K562 (cell line): ENCODE results near the gene HDHD3. TPM values are rescaled to one million over a fixed set of nuclear protein-coding genes. Genes with fewer than 3 reads are reported as not detected.

Experiments
- ARID3B ChIP-seq: fragments of 250-450 bp; sonication (Bioruptor Pico); IDR thresholded peaks from 2 replicates; pipeline ENCODE4 v1.4.0; 2020; ENCODE audit warnings: borderline replicate concordance
- CHAMP1 ChIP-seq: fragments of 450-650 bp; IDR thresholded peaks from 2 replicates; pipeline ENCODE4 v1.6.1; 2016; ENCODE audit warnings: mild to moderate bottlenecking
- DPF2 ChIP-seq: fragments of 450-650 bp; IDR thresholded peaks from 2 replicates; pipeline ENCODE4 v1.6.1; 2016
- GABPB1 ChIP-seq: sonication (generic); formaldehyde crosslinking; IDR thresholded peaks from 2 replicates; pipeline ENCODE4 v1.8.0; 2022; ENCODE audit warnings: mild to moderate bottlenecking, missing genetic modification reagents
- HDAC1 ChIP-seq, 2 experiments: fragments of 450-650 bp; IDR thresholded peaks; 2 replicates each; pipeline ENCODE4 v1.6.1; 2016 to 2017; ENCODE audit warnings: inconsistent platforms in 1 of 2, mild to moderate bottlenecking in 1 of 2, moderate library complexity in 1 of 2
- HNRNPLL ChIP-seq: fragments of 200-400 bp; formaldehyde crosslinking; IDR thresholded peaks from 2 replicates; pipeline ENCODE4 v1.6.1; 2017; ENCODE audit warnings: low read length, low read depth, mild to moderate bottlenecking; ENCODE audit not compliant: poor library complexity, severe bottlenecking
- MAX ChIP-seq: sonication (generic); formaldehyde crosslinking; IDR thresholded peaks from 2 replicates; pipeline ENCODE4 v1.9.0; 2022; ENCODE audit warnings: mild to moderate bottlenecking, missing genetic modification reagents
- NFE2L1 ChIP-seq: fragments of 450-650 bp; IDR thresholded peaks from 2 replicates; pipeline ENCODE4 v1.6.1; 2016; ENCODE audit warnings: missing genetic modification characterization, low read depth, mild to moderate bottlenecking, missing compliant biosample characterization, moderate library complexity, borderline replicate concordance
- NFIC ChIP-seq: fragments of 450-650 bp; IDR thresholded peaks from 2 replicates; pipeline ENCODE4 v1.6.1; 2017; ENCODE audit warnings: mild to moderate bottlenecking, inconsistent platforms
- NFYB ChIP-seq: IDR thresholded peaks from 2 replicates; pipeline ENCODE4 v1.6.1; 2011; ENCODE audit warnings: mild to moderate bottlenecking, moderate library complexity; ENCODE audit not compliant: insufficient read length; ENCODE audit errors: extremely low read depth
- NR1H2 ChIP-seq: sonication (generic); formaldehyde crosslinking; IDR thresholded peaks from 2 replicates; pipeline ENCODE4 v1.4.0; 2020; ENCODE audit warnings: mild to moderate bottlenecking, missing genetic modification reagents
- PCBP1 ChIP-seq: fragments of 200-400 bp; formaldehyde crosslinking; IDR thresholded peaks from 2 replicates; pipeline ENCODE4 v1.6.1; 2018; ENCODE audit warnings: mild to moderate bottlenecking, low read depth, low read length; ENCODE audit not compliant: poor library complexity, severe bottlenecking
- RBFOX2 ChIP-seq: fragments of 200-400 bp; formaldehyde crosslinking; IDR thresholded peaks from 2 replicates; pipeline ENCODE4 v1.6.1; 2017; ENCODE audit warnings: low read depth, mild to moderate bottlenecking, low read length, moderate library complexity
- RBM34 ChIP-seq: fragments of 200-400 bp; formaldehyde crosslinking; IDR thresholded peaks from 2 replicates; pipeline ENCODE4 v1.6.1; 2018; ENCODE audit warnings: low read length, borderline replicate concordance; ENCODE audit not compliant: insufficient read depth
- SMARCE1 ChIP-seq: fragments of 450-650 bp; IDR thresholded peaks from 2 replicates; pipeline ENCODE4 v1.7.1; 2016; ENCODE audit warnings: mild to moderate bottlenecking
- TSC22D4 ChIP-seq: fragments of 450-650 bp; IDR thresholded peaks from 2 replicates; pipeline ENCODE4 v1.6.1; 2016; ENCODE audit warnings: missing genetic modification characterization, missing biosample characterization, control low read depth
- XRCC4 ChIP-seq: IDR thresholded peaks from one replicate; pipeline ENCODE4 v1.6.1; 2011; ENCODE audit not compliant: insufficient read depth, insufficient read length; ENCODE audit errors: extremely low read depth
- ZKSCAN8 ChIP-seq: fragments of 200-800 bp; sonication (Bioruptor generic); IDR thresholded peaks from 2 replicates; pipeline ENCODE4 v1.6.1; 2016; ENCODE audit warnings: missing genetic modification characterization, missing compliant biosample characterization
- ZNF717 ChIP-seq: fragments of 250-450 bp; sonication (Bioruptor Pico); IDR thresholded peaks from 2 replicates; pipeline ENCODE4 v1.5.0; 2021
- polyA plus RNA-seq, 8 experiments: library from polyadenylated mRNA; depleted of rRNA in 4 of 8; stranded (reverse) in 5 of 8; unstranded in 3 of 8; fragments of >200 nt; fragmentation: Nextera tagmentation in 2 of 8; fragmentation: Illumina TruSeq in 1 of 8; extraction: Ambion mirVana in 2 of 8; extraction: Trizol in 1 of 8; gene quantifications; 2 replicates each; pipeline versions ENCODE4 v1.2.1 to v1.2.3, GENCODE V29; 2011 to 2014; ENCODE audit warnings: inconsistent platforms in 1 of 8, missing spikeins in 1 of 8
- total RNA-seq, 7 experiments: library from RNA; depleted of rRNA in 6 of 7; stranded (reverse); fragments of >200 nt in 6 of 7; fragmentation: Illumina TruSeq in 2 of 7; extraction: Trizol in 2 of 7; gene quantifications; 2 replicates each; pipeline versions ENCODE4 v1.2.1 to v1.2.3, GENCODE V29; 2011 to 2021; ENCODE audit warnings: low replicate concordance in 1 of 7
- TF ChIP-seq, protein P1 (sequence below), 2 experiments: fragments of 250-450 bp in 1 of 2; fragments of 450-650 bp in 1 of 2; sonication (Bioruptor Pico) in 1 of 2; IDR thresholded peaks; 2 replicates each; pipeline versions ENCODE4 v1.6.1 to v1.8.0; 2016 to 2021; ENCODE audit warnings: mild to moderate bottlenecking in 2 of 2, moderate library complexity in 2 of 2, missing compliant biosample characterization in 1 of 2, missing genetic modification characterization in 1 of 2
- TF ChIP-seq, protein P2 (sequence below): fragments of 450-650 bp; formaldehyde crosslinking; IDR thresholded peaks from 2 replicates; pipeline ENCODE4 v1.4.0; 2022; ENCODE audit warnings: missing genetic modification characterization

HDHD3 gene
- total and polyA plus RNA-seq, 9 of the 15 experiments (the other 6 are each of a cell fraction or from before 2014, with no cell fraction given): 1.1 to 19.1 (median 10.9) TPM

GRCh38 chr9:113376634-113377567 lies at the start of gene HDHD3 (continued):
- peak in 1 of 2 experiments; percentile 51; a peak in 1 of 4 replicates for TF ChIP-seq HDAC1 (IDR thresholded peaks at IDR 0.05)
- peak; percentile 49 for TF ChIP-seq PCBP1
- no peak for TF ChIP-seq NFYB
- TF ChIP-seq RBFOX2: peak; percentile 83
- no peak for TF ChIP-seq ARID3B (CRISPR knock-in tag)
- TF ChIP-seq XRCC4: no peak
- no peak for TF ChIP-seq MAX
- TF ChIP-seq GABPB1 (CRISPR knock-in tag): no peak
- TF ChIP-seq NR1H2 (CRISPR knock-in tag): 0 out of 2 replicates have a peak, but pooled peaks have one; percentile 43
- TF ChIP-seq, protein P1, sequence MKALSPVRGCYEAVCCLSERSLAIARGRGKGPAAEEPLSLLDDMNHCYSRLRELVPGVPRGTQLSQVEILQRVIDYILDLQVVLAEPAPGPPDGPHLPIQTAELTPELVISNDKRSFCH (CRISPR knock-in tag; IDR thresholded peaks at IDR 0.05): no peak
- TF ChIP-seq, protein P1 (tag; IDR thresholded peaks at IDR 0.05): no peak
- TF ChIP-seq RBM34: no peak
- peak; percentile 16; the same call in 1 of the 2 replicates for TF ChIP-seq NFIC
- no peak for TF ChIP-seq CHAMP1
- TF ChIP-seq DPF2: no peak
- no peak for TF ChIP-seq NFE2L1 (tag)
- peak; percentile 68 for TF ChIP-seq HNRNPLL
- TF ChIP-seq ZNF717 (CRISPR knock-in tag): no peak
- TF ChIP-seq, protein P2, sequence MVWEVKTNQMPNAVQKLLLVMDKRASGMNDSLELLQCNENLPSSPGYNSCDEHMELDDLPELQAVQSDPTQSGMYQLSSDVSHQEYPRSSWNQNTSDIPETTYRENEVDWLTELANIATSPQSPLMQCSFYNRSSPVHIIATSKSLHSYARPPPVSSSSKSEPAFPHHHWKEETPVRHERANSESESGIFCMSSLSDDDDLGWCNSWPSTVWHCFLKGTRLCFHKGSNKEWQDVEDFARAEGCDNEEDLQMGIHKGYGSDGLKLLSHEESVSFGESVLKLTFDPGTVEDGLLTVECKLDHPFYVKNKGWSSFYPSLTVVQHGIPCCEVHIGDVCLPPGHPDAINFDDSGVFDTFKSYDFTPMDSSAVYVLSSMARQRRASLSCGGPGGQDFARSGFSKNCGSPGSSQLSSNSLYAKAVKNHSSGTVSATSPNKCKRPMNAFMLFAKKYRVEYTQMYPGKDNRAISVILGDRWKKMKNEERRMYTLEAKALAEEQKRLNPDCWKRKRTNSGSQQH (CRISPR knock-in tag): peak; percentile 30; the same call in 1 of the 2 replicates
- TF ChIP-seq TSC22D4 (tag): no peak
- TF ChIP-seq ZKSCAN8 (CRISPR knock-in tag): no peak
- 0 out of 2 replicates have a peak, but pooled peaks have one; percentile 30 for TF ChIP-seq SMARCE1
